Vagina (tissue), 2 donors: Measurements from ENCODE around the gene PTGDR.

Source experiments
- POLR2A ChIP-seq, 2 donors: fragments of 450-650 bp; IDR thresholded peaks; one replicate each; pipeline ENCODE4 v1.6.1; 2017; ENCODE audit warnings: antibody characterized with exemption in 2 of 2, mild to moderate bottlenecking in 2 of 2, moderate library complexity in 2 of 2
- POLR2AphosphoS5 ChIP-seq, 2 donors: sonication (generic); formaldehyde crosslinking; IDR thresholded peaks; one replicate each; pipeline ENCODE4 v1.9.0; 2017; ENCODE audit warnings: antibody characterized with exemption in 2 of 2, mild to moderate bottlenecking in 2 of 2, low read depth in 1 of 2; ENCODE audit not compliant: insufficient read depth in 1 of 2
- TF ChIP-seq, protein P1 (sequence below), 3 experiments: fragments of 450-650 bp in 2 of 3; fragments of 200-600 bp in 1 of 3; sonication (generic) in 1 of 3; IDR thresholded peaks; one replicate each; pipeline ENCODE4 v1.5.1; 2017 to 2019; ENCODE audit warnings: antibody characterized with exemption in 3 of 3, mild to moderate bottlenecking in 2 of 3, moderate library complexity in 2 of 3

GRCh38 chr14:52265253-52265652 lies 2.2 kb upstream of the PTGDR start:
- TF ChIP-seq, protein P1, sequence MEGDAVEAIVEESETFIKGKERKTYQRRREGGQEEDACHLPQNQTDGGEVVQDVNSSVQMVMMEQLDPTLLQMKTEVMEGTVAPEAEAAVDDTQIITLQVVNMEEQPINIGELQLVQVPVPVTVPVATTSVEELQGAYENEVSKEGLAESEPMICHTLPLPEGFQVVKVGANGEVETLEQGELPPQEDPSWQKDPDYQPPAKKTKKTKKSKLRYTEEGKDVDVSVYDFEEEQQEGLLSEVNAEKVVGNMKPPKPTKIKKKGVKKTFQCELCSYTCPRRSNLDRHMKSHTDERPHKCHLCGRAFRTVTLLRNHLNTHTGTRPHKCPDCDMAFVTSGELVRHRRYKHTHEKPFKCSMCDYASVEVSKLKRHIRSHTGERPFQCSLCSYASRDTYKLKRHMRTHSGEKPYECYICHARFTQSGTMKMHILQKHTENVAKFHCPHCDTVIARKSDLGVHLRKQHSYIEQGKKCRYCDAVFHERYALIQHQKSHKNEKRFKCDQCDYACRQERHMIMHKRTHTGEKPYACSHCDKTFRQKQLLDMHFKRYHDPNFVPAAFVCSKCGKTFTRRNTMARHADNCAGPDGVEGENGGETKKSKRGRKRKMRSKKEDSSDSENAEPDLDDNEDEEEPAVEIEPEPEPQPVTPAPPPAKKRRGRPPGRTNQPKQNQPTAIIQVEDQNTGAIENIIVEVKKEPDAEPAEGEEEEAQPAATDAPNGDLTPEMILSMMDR (IDR thresholded peaks at IDR 0.05): no peak
- TF ChIP-seq POLR2A (IDR thresholded peaks at IDR 0.05): no peak
- no peak for TF ChIP-seq POLR2AphosphoS5 (IDR thresholded peaks at IDR 0.05; ENCODE audit: insufficient read depth in 1 of 2, low read depth in 1 of 2)
